ENCODE results near the gene LTBP1.

The LTBP1 gene

DNA sequence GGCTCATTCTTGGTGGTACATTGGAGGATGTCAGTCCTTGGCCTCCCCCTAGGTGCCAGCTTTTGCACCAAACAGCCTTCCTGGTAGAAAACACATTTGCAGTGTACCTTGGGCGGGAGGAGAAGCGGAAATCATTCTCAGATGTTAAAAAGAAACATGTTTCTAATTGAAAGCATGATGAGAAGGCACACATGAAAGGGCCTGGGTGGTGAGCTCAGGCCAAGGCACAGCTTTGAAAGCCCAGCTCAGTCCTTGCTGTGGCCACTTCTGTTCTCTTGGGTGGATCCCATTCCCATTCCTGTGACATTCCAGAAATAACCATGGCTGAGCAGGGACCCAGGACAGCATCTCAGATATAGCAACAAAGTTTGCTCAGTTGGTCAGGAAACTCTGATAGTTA is 71.5 kb downstream of the LTBP1 start:
- DNase-seq (ENCODE audit: extremely low read depth, insufficient read length), result no peak
- Histone ChIP-seq H3K27me3 (replicated peaks; ENCODE audit: control insufficient read depth, insufficient read depth, low read length) (no peaks in the 10 kb centered on the region), H3K36me3 (ENCODE audit: control insufficient read depth, insufficient read depth, low read length) (no peaks in the 10 kb centered on the region), H3K4me3 (replicated peaks; ENCODE audit: low read depth, low read length) (no peak overlapping the region)
- no peak for TF ChIP-seq CTCF (IDR thresholded peaks at IDR 0.05; ENCODE audit: insufficient read depth, low read length, poor library complexity, severe bottlenecking)

DNA sequence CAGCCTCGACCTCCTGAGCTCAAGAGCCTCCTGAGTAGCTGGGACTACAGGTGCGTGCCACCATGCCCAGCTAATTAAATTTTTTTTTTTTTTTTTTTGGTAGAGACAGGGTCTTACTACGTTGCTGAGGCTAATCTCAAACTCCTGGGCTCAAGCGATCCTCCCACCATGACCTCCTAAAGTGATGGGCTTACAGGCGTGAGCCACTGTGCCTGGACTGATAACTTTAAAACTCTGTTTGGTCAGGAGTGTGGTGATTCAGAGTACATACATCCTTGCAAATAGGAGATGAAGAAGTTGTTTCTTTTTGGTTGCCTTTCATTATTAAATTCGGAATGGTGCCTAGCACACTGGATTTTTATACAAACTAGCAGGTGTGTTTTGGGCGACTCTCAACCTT is 73.0 kb downstream of the LTBP1 start:
- Histone ChIP-seq H3K36me3 (ENCODE audit: control insufficient read depth, insufficient read depth, low read length) (no peaks in the 10 kb centered on the region), H3K27me3 (replicated peaks; ENCODE audit: control insufficient read depth, insufficient read depth, low read length) (no peaks in the 10 kb centered on the region; the same call in 1 of the 2 replicates)
- no peak for TF ChIP-seq CTCF (IDR thresholded peaks at IDR 0.05; ENCODE audit: insufficient read depth, low read length, poor library complexity, severe bottlenecking)

DNA sequence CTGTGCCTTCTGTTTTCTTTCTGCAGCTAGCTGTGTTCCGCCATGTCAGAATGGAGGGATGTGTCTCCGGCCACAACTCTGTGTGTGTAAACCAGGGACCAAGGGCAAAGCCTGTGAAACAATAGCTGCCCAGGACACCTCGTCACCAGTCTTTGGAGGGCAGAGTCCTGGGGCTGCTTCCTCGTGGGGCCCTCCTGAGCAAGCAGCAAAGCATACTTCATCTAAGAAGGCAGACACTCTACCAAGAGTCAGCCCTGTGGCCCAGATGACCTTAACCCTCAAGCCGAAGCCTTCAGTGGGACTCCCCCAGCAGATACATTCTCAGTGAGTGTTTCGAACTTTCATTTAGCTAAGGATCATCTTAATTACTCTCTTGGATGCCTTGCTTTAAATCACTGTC is 74.1 kb downstream of the LTBP1 start:
- no peaks in the 10 kb centered on the region for H3K36me3 ChIP-seq (ENCODE audit: control insufficient read depth, insufficient read depth, low read length)
- TF ChIP-seq CTCF (IDR thresholded peaks at IDR 0.05; ENCODE audit: insufficient read depth, low read length, poor library complexity, severe bottlenecking), result no peak
- no peak for DNase-seq (ENCODE audit: extremely low read depth, insufficient read length)
- no peak overlapping the region for H3K4me3 ChIP-seq (replicated peaks; ENCODE audit: low read depth, low read length)
- H3K27me3 ChIP-seq (replicated peaks; ENCODE audit: control insufficient read depth, insufficient read depth, low read length), result no peaks in the 10 kb centered on the region; the same call in 1 of the 2 replicates

More for the DNA sequence above, 73.0 kb downstream of the LTBP1 start:
- DNase-seq (ENCODE audit: extremely low read depth, insufficient read length), result no peak
- H3K4me3 ChIP-seq (replicated peaks; ENCODE audit: low read depth, low read length), result no peak overlapping the region

DNA sequence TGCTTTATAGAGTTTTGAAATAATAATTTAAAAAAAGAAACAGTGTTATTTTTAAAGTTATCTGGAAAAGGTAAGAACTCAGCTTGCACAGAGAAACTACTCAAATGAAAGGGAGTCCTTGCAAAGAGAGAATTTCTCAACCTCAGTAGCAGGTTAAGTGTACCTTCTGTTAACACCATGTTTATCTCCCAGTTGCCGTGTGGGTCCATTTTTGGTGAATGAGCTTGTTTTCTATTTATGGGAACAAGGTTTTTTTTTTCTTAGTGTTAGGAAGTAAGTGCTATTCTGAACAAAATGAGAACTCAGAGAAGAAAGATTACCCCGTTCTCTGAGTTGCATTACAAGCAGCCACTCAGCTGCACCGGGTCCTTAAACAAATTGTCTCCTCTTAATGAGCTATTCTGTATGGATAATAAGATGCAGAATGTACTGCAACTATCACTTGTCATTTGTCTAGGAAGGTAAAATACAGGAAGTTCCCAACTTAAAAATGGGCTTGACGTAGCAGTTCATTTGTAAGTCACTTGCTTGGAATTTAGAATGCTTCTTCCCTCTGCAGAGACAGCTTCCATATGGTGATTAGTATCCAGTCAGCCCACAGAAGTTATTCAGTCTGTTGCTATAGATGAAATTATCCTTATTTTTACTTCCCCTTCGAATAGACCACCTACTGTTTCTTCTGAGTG is 74.9 kb downstream of the LTBP1 start:
- DNase-seq (ENCODE audit: extremely low read depth, insufficient read length), result no peak
- H3K4me3 ChIP-seq (replicated peaks; ENCODE audit: low read depth, low read length), result no peak overlapping the region
- TF ChIP-seq CTCF (IDR thresholded peaks at IDR 0.05; ENCODE audit: insufficient read depth, low read length, poor library complexity, severe bottlenecking), result no peak
- no peaks in the 10 kb centered on the region for H3K36me3 ChIP-seq (ENCODE audit: control insufficient read depth, insufficient read depth, low read length)
- no peaks in the 10 kb centered on the region; the same call in 1 of the 2 replicates for H3K27me3 ChIP-seq (replicated peaks; ENCODE audit: control insufficient read depth, insufficient read depth, low read length)

- TF ChIP-seq CTCF (IDR thresholded peaks at IDR 0.05; ENCODE audit: insufficient read depth, low read length, poor library complexity, severe bottlenecking), result no peak
- Histone ChIP-seq H3K36me3 (ENCODE audit: control insufficient read depth, insufficient read depth, low read length) (no peaks in the 10 kb centered on the region), H3K27me3 (replicated peaks; ENCODE audit: control insufficient read depth, insufficient read depth, low read length) (no peaks in the 10 kb centered on the region; the same call in 1 of the 2 replicates), H3K4me3 (replicated peaks; ENCODE audit: low read depth, low read length) (no peak overlapping the region)
- DNase-seq (ENCODE audit: extremely low read depth, insufficient read length), result no peak
These were observed 75.7 kb downstream of the LTBP1 start for GRCh38 chr2:33022395-33022985.

Measured in GM06990 (cell line).